Activated CD8-positive, alpha-beta memory T cell treated with anti-CD3 and anti-CD28 coated beads, Interleukin-2, amount 50 U/mL, for 1 hour (primary cell): ENCODE measurements around the gene SP3.

Experiments
- DNase-seq: peaks from one replicate; pipeline ENCODE4 v3.0.0-alpha.2; 2020; ENCODE audit errors: extremely low read depth

Gene SP3

DNA sequence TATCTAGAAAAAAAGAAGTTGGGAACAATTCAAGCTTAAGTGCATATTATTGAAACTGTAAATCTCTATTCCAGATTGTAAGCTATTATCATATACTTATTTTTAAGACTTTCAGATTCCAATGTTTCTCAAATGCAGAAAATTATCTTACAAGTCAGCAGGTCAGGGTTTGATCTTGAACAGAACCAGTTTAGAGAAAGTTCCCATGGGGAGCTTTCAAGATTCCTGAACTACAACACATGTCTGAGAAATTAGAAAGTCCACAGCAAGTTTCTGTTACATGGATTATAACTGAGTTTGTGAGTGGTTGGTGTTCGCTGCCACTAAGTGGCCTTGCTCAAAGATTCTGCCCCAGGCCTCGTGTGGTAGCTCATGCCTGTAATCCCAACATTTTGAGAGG is 31.6 kb upstream of the SP3 start:
- DNase-seq = no peak

DNA sequence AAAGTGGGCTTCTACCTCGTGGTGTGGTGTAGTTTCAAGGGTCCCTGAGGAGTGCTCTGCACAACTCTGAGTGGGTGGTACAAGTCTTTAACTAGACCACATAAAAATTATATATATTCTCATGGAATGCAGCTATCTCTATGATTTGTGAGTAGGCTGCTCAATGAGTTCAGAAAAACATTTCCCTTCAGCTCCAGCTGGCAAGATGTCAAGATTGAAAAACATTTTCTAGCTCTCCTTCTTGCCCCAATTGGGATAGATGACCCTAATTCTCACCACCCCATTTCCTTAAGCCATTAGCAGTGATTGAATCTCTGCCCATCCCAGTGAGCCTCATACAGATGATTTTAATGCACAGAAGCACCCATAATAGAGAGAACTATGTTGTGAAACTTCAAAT is 28.3 kb upstream of the SP3 start:
- no peak for DNase-seq

DNA sequence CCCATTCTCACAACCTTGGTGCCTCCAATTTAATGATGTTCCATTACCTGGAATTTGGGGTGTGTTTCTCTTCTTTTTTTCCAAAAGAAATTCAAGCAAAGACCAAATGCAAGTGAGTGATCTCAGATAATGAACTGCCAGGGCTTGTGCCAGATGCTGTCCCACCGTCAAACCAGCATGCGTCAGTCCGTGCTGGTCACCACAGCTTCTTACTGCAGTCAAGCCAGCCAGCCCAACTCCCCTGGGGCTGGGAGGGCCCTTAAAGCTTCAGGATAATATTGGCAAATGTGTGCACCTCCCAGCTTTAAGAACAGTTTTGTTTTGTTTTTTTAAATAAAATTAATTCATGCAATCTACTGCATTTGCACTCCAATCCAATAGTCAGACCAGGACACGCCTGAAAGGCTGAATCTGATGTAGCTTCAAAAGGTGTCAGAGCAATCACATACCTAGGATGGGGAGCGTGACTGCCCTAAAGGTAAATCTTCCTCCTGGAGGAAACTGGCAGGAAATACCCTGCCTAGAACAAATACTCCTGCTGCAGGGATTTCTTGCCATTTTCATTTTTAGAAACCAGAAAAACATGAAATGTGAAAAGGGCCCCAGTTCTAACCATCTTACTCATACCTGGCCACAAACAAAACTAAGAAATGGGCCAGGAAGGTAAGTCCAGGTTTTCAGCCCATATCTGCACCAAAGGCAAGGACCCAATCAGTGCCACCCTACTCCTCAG is 26.8 kb upstream of the SP3 start:
- no peak for DNase-seq

DNA sequence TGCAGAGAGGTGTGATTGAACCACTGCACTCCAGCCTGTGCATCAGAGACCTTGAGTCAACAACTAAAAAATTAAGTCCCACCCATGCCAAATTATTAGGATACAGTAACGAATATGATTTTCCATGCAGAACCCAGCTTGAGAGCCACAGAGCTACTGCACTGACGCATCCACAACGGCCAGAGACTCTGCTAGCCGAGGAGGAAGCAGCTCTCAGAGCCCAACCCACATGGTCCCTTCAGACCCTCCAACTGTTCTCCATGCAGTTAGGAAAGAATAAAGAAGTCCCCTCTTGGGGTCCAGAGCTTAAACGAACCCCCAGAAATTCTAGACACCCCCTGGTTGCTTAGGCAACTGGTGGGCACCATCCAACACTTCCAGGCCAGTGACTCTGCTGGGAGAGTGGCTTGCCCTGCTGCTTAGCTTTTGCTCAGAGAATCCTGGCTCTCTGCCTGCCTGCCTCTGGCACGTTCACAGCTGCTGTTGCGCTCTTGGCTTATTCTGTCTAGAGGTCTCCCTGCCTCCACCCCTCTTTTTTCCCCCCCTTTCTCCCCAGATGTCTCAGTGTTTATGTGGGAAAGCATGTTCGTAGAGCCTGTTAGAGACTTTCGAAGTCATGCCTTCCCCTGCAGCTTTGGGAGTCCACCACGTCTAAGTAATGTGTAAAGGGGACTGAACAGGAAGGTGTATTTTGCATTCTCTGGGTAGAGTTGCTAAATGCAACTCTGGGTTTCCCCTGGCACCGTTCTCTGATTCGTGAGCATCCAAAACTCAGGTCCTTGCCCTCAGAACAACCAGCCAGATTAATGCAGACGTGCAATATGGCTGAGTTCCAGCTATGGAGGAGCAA is 26.0 kb upstream of the SP3 start:
- no peak for DNase-seq

DNA sequence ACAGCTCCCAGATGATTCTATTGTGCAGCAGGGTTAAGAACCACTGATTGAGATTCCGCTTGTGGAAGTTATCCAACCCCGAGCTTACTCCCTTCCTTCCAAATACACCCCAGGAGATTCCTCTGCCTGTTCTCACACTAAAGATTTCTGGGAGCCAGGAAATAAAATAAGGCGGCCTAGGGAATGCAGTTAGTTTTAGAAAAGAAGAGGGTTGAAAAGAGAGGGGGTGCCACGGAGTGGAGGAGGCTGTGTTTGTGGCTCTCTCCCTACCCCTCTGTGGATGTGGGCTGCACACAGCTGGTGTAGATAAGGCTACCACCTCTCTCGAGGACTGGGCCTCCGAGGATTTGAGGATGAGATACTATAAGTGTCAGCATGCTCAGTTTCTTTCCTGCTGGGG is 25.1 kb upstream of the SP3 start:
- DNase-seq = no peak

DNA sequence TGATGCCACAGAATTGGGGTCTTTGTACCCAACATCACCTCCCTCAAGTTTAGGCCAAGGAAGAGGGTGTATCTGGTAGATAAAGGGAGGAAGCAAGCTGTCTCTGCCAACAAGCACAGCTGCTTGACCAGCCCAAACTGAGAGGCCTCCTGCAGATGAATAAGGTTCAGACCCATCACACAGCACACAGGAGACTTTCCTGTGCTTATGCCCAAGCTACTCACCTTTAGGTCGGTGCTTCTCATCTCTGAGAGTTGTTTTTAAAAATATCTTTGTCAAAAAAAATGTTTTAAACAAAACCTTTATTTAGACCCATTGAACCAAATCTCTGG is 24.7 kb upstream of the SP3 start:
- no peak for DNase-seq

DNA sequence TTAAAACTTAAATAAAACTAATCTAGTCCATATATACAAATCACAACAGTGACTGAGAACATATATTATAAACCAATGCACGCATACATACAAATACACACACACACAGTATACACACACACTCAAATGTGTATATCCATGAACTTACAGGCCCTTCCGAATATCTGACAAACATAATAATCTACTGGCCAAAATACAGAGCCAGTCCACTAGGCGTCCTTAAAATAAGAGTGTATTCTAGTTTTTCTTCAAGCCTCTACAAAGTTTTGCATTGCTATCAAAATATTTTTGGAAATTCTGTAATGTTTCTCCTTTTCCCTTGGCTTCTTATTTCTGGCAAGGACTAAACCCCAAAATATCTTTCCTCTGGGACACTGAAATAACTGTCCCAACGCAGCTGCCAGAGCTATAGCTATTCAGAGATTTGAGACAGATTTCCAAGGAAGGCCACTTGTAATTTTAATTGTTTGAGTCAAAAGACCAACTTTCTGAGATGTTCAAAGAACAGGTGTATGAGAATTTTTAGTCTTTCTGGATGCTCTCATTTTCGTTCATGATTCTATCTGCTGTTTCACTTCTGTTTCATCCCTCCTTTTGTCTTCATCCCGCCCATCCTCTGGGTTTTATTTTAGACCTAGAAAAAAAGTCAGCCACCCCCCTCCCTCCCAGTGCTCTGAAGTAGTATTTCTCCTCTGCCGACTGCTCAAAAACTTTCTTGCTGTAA is 24.1 kb upstream of the SP3 start:
- DNase-seq = no peak

DNA sequence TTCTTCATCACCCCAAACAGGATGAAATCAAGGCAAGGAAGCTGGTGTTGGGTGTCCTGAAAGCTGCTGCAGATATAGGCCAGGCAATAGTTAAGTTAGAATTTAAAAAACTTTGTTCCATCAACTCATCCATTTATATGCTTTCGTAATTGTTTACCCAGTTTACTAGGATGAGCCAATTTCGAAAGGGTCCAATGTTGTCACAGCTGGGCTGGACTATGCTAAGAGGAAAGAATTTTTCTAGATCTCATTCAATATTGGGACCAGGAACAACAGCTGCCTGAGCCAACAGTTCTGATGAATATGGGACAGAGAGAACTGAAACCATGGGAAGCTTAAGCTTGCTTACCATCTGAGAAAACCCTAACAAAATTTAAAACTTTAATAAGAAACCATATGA is 21.6 kb upstream of the SP3 start:
- no peak for DNase-seq

DNA sequence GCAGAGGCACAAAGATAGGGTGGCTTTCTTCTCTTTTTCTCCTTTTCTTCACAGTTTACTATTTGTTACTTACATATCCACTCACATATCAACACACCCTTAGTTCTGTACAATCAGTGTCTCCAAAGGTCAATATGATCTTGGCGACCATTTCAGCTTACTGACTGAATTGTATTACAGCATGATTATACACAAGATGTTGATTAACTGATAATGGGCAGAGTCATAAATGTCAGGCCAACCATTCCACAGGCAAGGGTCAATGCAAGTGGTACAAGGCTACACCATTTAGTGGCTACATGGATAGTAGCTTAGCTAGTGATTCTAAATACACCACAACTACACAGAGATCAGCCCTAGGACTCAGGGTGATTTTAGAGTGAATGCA is 20.4 kb upstream of the SP3 start:
- no peak for DNase-seq

DNA sequence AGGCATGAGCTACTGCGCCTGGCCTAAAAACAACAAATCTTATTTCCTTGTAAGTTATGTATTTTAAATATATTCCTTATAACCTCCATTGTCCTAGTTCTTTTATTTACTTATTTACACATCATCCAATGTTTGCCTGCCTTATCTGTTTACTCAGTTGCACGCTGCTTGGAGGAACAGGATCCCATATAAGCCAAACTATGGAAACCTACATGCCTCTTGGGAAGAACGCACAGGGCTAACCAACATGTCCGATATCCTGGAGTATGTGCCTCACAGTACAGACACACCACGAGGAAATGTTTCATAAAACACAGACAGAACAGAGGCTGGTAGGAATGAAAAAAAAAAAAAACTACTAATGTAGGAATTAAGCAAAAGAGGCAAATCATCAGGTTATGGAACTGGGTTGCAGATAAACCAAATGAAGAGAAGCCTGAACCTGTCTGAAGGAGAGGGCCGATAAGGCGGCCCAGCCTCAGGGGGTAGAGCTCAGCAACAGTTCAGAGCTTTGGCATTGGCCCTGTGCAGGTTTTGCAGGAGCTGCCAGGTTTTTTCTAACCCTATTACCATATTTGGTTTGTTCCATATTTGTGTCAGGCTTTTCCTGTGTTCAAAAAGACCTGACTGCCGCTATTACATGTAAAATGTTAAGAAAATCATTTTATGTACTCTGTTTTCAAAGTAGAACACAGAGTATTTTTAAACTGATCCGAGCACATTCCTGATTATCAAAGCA is 19.9 kb upstream of the SP3 start:
- DNase-seq = no peak

DNA sequence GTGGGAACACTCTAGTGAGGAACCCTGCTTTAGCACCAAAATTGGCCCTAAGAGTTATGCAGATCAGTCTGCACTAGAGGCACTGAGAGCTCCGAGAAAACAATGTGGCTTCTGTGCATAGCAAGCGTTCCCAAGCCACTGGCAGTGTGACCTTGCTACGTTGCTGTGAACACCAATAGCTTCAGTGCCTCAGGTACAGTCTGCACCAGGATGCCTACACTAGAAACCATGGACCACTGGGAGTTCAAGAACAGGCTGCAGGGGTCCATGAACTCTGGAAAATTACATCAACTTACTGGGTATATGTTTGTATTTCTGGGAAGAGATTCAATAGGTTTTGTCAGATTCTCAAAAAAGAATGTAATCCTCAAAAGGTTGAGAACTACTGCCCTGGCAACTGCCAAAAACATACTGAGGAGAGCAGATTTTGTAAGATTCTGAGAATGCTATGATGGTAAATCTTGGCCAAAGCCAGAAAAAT is 18.3 kb upstream of the SP3 start:
- DNase-seq = no peak

DNA sequence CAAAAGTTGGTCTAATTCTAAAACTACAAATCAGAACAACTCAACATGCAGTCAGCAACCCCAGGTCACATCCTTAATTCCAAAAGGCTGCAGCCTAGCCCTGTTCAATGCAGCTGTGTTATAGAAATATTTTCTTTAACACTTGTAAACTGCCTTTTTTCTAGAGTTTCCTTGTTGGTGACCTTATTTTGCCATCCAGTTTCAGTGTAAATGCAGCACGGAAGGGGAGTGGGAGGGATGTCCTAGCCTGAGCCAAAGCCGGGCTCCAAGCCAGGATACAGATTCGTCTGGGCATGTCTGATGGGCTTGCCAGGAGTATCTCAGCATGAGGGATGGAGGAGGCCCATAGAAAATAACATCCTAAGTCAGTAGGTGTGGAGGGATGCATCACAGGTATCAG is 17.7 kb upstream of the SP3 start:
- no peak for DNase-seq

DNA sequence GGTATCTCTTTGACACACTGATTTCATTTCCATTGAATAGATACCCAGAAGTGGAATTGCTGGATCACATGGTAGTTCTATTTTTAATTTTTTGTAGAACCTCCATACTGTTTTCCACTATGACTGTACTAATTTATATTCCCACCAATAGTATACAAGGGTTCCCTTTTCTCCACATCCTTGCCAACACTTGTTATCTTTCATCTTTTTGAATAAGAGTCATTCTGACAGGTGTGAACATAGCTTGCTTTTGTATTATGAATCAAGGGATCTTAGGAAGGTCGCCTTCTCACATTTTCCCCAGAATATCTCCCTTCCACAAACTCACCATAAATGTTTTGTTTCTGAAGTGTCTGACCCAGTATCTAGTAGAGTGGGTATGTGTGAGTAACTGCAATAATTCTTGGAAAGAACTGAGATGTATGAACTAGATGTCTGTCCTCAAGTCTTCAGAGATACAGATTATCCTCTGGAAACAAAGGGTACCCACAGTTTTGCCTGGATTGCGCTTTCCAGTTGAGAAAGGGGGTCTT is 17.1 kb upstream of the SP3 start:
- DNase-seq = no peak

DNA sequence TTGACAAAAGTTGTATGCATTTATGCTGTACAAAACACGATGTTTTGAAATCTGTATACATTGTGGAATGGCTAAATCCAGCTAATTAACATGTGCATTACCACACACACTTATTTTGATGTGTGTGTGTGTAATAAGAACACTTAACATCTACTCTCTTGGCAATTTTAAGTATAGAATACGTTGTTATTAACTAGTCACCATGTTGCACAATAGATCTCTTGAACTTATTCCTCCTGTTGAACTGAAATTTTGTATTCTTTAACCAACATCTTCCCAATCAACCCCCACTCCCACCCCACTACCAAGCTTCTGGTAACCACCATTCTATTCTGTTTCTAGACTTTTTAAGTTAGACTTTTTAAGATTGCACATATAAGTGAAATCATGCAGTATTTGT is 16.3 kb upstream of the SP3 start:
- DNase-seq = no peak

DNA sequence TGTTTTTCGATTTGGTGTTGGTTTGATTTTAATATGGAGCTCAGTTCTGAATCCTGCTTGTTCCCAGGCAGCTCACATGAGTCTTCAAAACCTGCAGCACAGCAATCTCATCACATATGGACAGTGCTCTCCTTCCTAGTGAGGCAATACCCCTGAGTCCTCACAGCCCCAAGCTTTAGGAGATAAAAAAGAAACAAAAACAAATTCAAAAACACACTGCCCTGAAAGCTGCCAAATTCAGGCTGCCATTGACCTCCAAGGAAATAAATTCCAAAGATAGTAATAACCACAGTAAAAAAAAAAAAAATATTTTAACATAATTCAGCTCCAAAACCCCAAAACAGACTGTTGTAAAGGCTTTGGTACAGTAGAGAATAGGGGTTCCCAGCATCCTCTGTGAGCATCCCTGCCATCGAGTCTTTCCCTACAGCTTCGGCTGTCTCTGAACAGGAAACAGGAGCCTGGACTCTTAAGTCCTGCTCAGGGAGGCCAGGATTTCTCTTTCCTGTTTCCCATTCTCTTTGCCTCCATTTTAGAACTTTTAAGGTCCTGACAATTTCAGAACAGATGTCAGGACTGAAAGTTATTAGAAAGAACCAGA is 14.7 kb upstream of the SP3 start:
- no peak for DNase-seq

DNA sequence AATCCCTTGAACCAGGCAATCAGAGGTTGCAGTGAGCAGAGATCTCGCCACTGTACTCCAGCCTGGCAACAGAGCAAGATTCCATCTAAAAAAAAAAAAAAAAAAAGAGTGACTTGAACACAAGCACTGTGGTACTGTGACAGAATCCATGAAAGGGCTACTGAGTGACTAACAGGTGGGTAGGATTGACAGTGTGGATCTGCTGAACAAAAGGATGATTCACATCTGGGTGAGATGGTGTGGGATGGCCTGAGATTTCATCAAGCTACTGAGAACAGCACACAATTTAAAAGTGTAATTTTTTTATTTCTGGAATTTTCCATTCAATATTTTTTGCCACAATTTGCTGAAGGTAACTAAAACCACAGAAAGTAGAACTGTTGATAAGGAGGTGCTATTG is 13.3 kb upstream of the SP3 start:
- no peak for DNase-seq

DNA sequence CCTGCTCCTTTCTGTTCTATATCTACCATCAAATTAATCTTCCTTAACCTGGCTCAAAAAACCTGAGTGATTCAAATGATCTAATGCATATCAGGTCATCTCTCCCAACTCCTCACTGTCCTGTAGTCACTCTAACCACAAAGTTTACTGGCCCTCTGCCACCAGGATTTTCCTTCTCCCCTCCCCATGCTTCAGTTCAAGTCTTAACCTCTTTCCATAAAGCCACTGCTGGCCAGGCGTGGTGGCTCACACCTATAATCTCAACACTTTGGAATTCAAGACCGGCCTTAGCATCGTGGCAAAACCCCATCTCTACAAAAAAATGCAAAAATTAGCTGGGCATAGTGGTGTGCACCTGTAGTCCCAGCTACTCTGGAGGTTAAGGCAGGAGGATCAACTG is 7.5 kb upstream of the SP3 start:
- DNase-seq = no peak

DNA sequence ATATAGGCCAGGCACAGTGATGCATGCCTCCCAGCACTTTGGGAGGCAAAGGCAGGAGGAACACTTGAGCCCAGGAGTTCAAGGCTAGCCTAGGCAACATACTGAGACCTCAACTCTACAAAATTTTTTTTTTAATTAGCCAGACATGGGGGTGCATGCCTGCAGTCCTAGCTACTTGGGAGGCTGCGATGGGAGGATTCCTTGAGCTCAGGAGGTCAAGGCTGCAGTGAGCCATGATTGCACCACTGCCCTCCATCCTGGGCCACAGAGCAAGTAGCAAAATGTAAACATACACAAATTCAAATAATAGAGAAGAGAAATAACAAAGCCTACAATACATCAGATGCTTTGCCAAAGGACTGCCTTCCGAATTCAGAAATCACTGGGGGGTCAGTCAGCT is 7.0 kb upstream of the SP3 start:
- DNase-seq = no peak

DNA sequence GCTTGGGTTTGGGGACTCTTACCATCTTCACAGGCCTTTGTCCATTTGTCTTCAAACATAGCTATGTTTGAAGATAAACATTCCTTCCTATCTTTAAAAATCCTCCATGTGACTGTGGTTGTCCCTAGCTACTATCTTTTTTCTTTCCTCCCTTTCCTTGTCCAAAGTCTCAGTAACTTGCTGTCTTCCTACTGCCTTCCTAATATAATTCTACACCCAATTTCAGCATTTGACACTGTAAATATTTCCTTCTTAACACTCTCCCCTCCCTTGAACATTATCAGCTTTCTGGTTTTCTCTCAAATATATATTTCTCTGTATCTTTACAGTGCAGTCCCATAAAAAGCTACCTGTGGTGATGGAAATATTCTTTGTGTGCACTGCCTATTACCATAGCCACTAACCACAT is 5.3 kb upstream of the SP3 start:
- DNase-seq = no peak

DNA sequence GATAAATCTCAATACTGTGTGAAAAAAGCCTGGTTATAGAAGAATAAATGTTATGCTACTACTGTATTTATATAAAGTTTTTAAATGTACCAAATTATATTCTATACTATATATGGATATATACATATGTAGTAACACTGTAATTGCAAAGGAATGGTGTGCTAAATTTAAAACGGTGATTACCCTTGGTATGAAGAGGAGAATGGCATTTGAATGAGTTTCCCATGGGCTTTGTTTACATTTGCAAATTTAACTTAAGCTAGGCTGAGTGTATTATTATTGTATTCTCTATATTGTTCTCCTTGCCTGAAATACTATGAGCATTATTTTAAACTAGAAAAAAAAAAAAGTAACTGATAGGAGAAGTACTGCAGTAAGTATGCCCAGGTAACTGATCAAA is 4.7 kb upstream of the SP3 start:
- DNase-seq = no peak

DNA sequence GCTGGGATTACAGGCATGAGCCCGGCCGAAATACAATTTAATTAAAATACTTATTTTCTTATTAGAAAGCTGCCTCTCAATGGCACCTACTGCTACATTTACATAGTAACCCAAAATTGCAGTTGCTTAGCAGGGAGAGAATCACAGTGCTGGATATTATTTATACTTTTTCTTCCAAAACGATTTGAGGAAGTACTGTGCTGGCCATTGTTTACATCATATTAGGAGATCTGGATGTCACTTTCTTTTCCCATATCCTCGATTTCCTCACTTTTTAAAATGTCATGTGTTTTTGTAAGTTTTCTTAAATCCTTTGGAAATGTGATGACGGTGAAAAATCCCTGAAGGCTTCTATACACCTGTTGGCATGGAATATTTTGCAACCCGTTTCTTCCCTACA is 3.4 kb upstream of the SP3 start:
- no peak for DNase-seq
